Caco-2 (cell line): ENCODE results near the gene PTPDC1. TPM values are rescaled to one million over a fixed set of nuclear protein-coding genes. Genes with fewer than 3 reads are reported as not detected.

Experiments
- BruUV-seq: library from RNA; stranded (reverse); fragments of 400-500 nt; replicated peaks from 2 replicates; lab custom pipeline; 2021; lab: Mats Ljungman, UMichigan
- CTCF ChIA-PET: fragments of 300-600 bp; sonication (Branson Sonifier 250); formaldehyde crosslinking; loops from one replicate; lab custom pipeline; 2022; ENCODE audit warnings: antibody characterized with exemption; lab: Charles Lee
- POLR2A ChIA-PET: fragments of 300-600 bp; sonication (Branson Sonifier 250); formaldehyde crosslinking; loops from one replicate; lab custom pipeline; 2022; ENCODE audit warnings: antibody characterized with exemption; lab: Charles Lee
- DNase-seq, 2 experiments: peaks; one replicate each; pipeline versions ENCODE4 v3.0.0 to v3.0.0-alpha.2; 2020 to 2022
- H3K27me3 ChIP-seq: replicated peaks from 2 replicates; pipeline ENCODE4 v1.6.0; 2011; ENCODE audit warnings: low read length; ENCODE audit not compliant: control insufficient read depth, insufficient read depth
- H3K36me3 ChIP-seq: 2 replicates; pipeline ENCODE4 v1.5.1; 2011; ENCODE audit warnings: low read length; ENCODE audit not compliant: control insufficient read depth, insufficient read depth
- H3K4me1 ChIP-seq: fragments of 250-450 bp; sonication (Bioruptor Pico); 2 replicates; pipeline ENCODE4 v1.5.1; 2020; ENCODE audit warnings: mild to moderate bottlenecking
- H3K4me3 ChIP-seq: 2 replicates; pipeline ENCODE4 v1.5.1; 2011; ENCODE audit warnings: low read depth, mild to moderate bottlenecking, control low read depth, low read length
- H3K9me3 ChIP-seq: fragments of 250-450 bp; sonication (Bioruptor Pico); 2 replicates; pipeline ENCODE4 v1.5.1; 2020; ENCODE audit warnings: mild to moderate bottlenecking, moderate library complexity
- H3K27ac Mint-ChIP-seq: one replicate; pipeline ENCODE4 v1.8.0; 2022; ENCODE audit warnings: mixed read lengths; ENCODE audit not compliant: unreplicated experiment
- H3K27me3 Mint-ChIP-seq: one replicate; pipeline ENCODE4 v1.8.0; 2022; ENCODE audit warnings: mixed read lengths; ENCODE audit not compliant: insufficient read depth, unreplicated experiment
- H3K36me3 Mint-ChIP-seq: one replicate; pipeline ENCODE4 v1.8.0; 2022; ENCODE audit warnings: mild to moderate bottlenecking, mixed read lengths; ENCODE audit not compliant: insufficient read depth, unreplicated experiment
- H3K4me1 Mint-ChIP-seq: one replicate; pipeline ENCODE4 v1.8.0; 2022; ENCODE audit warnings: low read depth, mixed read lengths; ENCODE audit not compliant: unreplicated experiment
- H3K4me3 Mint-ChIP-seq: one replicate; pipeline ENCODE4 v1.8.0; 2022; ENCODE audit warnings: mild to moderate bottlenecking, moderate library complexity, mixed read lengths; ENCODE audit not compliant: unreplicated experiment
- H3K9me3 Mint-ChIP-seq: one replicate; pipeline ENCODE4 v1.8.0; 2022; ENCODE audit warnings: mixed read lengths; ENCODE audit not compliant: unreplicated experiment
- CTCF ChIP-seq, 2 experiments: fragments of 200-600 bp in 1 of 2; IDR thresholded peaks; 1 replicate in 1 of 2; 2 replicates in 1 of 2; pipeline versions ENCODE4 v1.5.1 to v1.8.0; 2011 to 2022; ENCODE audit warnings: antibody characterized with exemption in 1 of 2, control low read depth in 1 of 2, inconsistent platforms in 1 of 2, low read depth in 1 of 2, low read length in 1 of 2, mild to moderate bottlenecking in 1 of 2, moderate library complexity in 1 of 2; ENCODE audit not compliant: insufficient read depth in 1 of 2, severe bottlenecking in 1 of 2, unreplicated experiment in 1 of 2
- intact Hi-C: fragments of 100-400 bp; cut with micrococcal nuclease; formaldehyde crosslinking; loops from one replicate; pipeline ENCODE4 v1.10.0; 2022; ENCODE audit not compliant: unreplicated experiment
- total RNA-seq: library from RNA; stranded (reverse); gene quantifications from 2 replicates; pipeline ENCODE4 v1.2.3, GENCODE V29; 2022

The PTPDC1 gene
- total RNA-seq, 1 experiment from 2014 or later = 5.9 TPM

GRCh38 chr9:94128580-94128979, 44.3 kb downstream of the PTPDC1 start:
- Histone ChIP-seq H3K36me3 (no peaks in the 10 kb centered on the region), H3K9me3 (no peaks in the 10 kb centered on the region), H3K4me3 (no peak overlapping the region), H3K27me3 (no peaks in the 10 kb centered on the region), H3K4me1 (no peaks in the 10 kb centered on the region)
- Mint-ChIP-seq H3K4me1 (no peaks in the 10 kb centered on the region), H3K9me3 (peaks cover 21% of the 10 kb centered on the region), H3K4me3 (no peak overlapping the region), H3K27ac (no peak overlapping the region), H3K27me3 (no peaks in the 10 kb centered on the region), H3K36me3 (no peaks in the 10 kb centered on the region)
- BruUV-seq = no TSS peak
- DNase-seq = no peak
- TF ChIP-seq CTCF (IDR thresholded peaks at IDR 0.05; ENCODE audit: insufficient read depth in 1 of 2, low read depth in 1 of 2, low read length in 1 of 2, severe bottlenecking in 1 of 2, unreplicated experiment in 1 of 2) = no peak
- CTCF ChIA-PET = no interaction called here
- POLR2A ChIA-PET = no interaction called here
- intact Hi-C loops = no loop called here

GRCh38 chr9:94134629-94135028, 50.4 kb downstream of the PTPDC1 start:
- Mint-ChIP-seq H3K36me3 (no peaks in the 10 kb centered on the region), H3K27me3 (peaks cover 3% of the 10 kb centered on the region), H3K4me1 (no peaks in the 10 kb centered on the region), H3K9me3 (no peaks in the 10 kb centered on the region), H3K27ac (no peak overlapping the region), H3K4me3 (no peak overlapping the region)
- intact Hi-C loops = no loop called here
- BruUV-seq = no TSS peak
- no peak for TF ChIP-seq CTCF (IDR thresholded peaks at IDR 0.05; ENCODE audit: insufficient read depth in 1 of 2, low read depth in 1 of 2, low read length in 1 of 2, severe bottlenecking in 1 of 2, unreplicated experiment in 1 of 2)
- CTCF ChIA-PET = no interaction called here
- no peaks in the 10 kb centered on the region for H3K9me3 ChIP-seq
- DNase-seq = no peak
- H3K4me3 ChIP-seq = no peak overlapping the region
- POLR2A ChIA-PET = no interaction called here
- no peaks in the 10 kb centered on the region for H3K4me1 ChIP-seq
- H3K27me3 ChIP-seq = no peaks in the 10 kb centered on the region
- no peaks in the 10 kb centered on the region for H3K36me3 ChIP-seq

GRCh38 chr9:94135222-94135621, 51.0 kb downstream of the PTPDC1 start:
- no TSS peak for BruUV-seq
- CTCF ChIA-PET = no interaction called here
- H3K4me3 Mint-ChIP-seq = no peak overlapping the region

More at GRCh38 chr9:94135222-94135621, 51.0 kb downstream of the PTPDC1 start:
- Histone ChIP-seq H3K4me3 (no peak overlapping the region), H3K36me3 (no peaks in the 10 kb centered on the region), H3K27me3 (no peaks in the 10 kb centered on the region), H3K9me3 (no peaks in the 10 kb centered on the region), H3K4me1 (no peaks in the 10 kb centered on the region)
- DNase-seq = no peak
- H3K36me3 Mint-ChIP-seq = no peaks in the 10 kb centered on the region
- H3K27me3 Mint-ChIP-seq = peaks cover 3% of the 10 kb centered on the region
- TF ChIP-seq CTCF (IDR thresholded peaks at IDR 0.05; ENCODE audit: insufficient read depth in 1 of 2, low read depth in 1 of 2, low read length in 1 of 2, severe bottlenecking in 1 of 2, unreplicated experiment in 1 of 2) = no peak
- H3K27ac Mint-ChIP-seq = no peak overlapping the region
- intact Hi-C loops = no loop called here
- H3K4me1 Mint-ChIP-seq = no peaks in the 10 kb centered on the region
- H3K9me3 Mint-ChIP-seq = no peaks in the 10 kb centered on the region
- POLR2A ChIA-PET = no interaction called here
